Nephron (organoid): ENCODE measurements around the gene UTS2R.
A peak's percentile ranks its signal among the peaks of the same experiment; 100 is the strongest.

ENCODE experiments used
- H3K27ac Mint-ChIP-seq, 3 experiments: 2 replicates each; pipeline ENCODE4 v1.8.0; 2020; ENCODE audit warnings: mixed read lengths in 3 of 3, mild to moderate bottlenecking in 2 of 3, moderate library complexity in 1 of 3
- H3K27me3 Mint-ChIP-seq: 2 replicates; pipeline ENCODE4 v1.8.0; 2021; ENCODE audit warnings: low read depth, mild to moderate bottlenecking, moderate library complexity, mixed read lengths
- H3K36me3 Mint-ChIP-seq: 2 replicates; pipeline ENCODE4 v1.8.0; 2020; ENCODE audit warnings: low read depth, mixed read lengths
- H3K4me1 Mint-ChIP-seq: 2 replicates; pipeline ENCODE4 v1.8.0; 2020; ENCODE audit warnings: mixed read lengths
- H3K4me3 Mint-ChIP-seq, 3 experiments: 2 replicates each; pipeline ENCODE4 v1.8.0; 2020; ENCODE audit warnings: mild to moderate bottlenecking in 3 of 3, mixed read lengths in 3 of 3, moderate library complexity in 2 of 3
- H3K9me3 Mint-ChIP-seq: 2 replicates; pipeline ENCODE4 v1.8.0; 2020; ENCODE audit warnings: mixed read lengths
- TF ChIP-seq, protein P1 (sequence below), 3 experiments: fragments of 200-600 bp; sonication (generic); IDR thresholded peaks; one replicate each; pipeline ENCODE4 v1.5.0; 2021; ENCODE audit warnings: antibody characterized with exemption in 3 of 3; ENCODE audit not compliant: unreplicated experiment in 3 of 3

The UTS2R gene

DNA sequence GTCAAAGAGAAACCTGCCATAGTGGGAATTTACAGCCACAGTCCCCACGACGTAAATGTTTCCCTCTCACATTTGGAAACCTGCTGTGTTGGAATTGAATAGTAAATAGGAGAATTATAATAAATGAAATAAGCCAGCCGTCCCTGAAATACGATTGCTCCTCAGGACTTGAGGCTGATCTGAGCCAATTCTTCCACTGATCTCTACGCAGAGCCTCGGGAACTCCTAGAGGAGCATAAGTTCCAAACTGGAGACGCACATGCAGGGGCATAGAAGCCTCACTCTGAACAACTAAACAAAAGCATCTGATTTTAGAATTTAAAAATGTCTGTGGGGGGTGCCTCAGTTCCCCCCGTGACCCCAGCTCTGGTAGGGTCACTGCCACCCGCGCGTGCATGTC, 22.7 kb upstream of the UTS2R start:
- H3K4me3 Mint-ChIP-seq = peak overlapping the region; percentile 7 to 54 (median 24)
- TF ChIP-seq, protein P1, sequence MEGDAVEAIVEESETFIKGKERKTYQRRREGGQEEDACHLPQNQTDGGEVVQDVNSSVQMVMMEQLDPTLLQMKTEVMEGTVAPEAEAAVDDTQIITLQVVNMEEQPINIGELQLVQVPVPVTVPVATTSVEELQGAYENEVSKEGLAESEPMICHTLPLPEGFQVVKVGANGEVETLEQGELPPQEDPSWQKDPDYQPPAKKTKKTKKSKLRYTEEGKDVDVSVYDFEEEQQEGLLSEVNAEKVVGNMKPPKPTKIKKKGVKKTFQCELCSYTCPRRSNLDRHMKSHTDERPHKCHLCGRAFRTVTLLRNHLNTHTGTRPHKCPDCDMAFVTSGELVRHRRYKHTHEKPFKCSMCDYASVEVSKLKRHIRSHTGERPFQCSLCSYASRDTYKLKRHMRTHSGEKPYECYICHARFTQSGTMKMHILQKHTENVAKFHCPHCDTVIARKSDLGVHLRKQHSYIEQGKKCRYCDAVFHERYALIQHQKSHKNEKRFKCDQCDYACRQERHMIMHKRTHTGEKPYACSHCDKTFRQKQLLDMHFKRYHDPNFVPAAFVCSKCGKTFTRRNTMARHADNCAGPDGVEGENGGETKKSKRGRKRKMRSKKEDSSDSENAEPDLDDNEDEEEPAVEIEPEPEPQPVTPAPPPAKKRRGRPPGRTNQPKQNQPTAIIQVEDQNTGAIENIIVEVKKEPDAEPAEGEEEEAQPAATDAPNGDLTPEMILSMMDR (IDR thresholded peaks at IDR 0.05; ENCODE audit: unreplicated experiment in 3 of 3) = no peak

DNA sequence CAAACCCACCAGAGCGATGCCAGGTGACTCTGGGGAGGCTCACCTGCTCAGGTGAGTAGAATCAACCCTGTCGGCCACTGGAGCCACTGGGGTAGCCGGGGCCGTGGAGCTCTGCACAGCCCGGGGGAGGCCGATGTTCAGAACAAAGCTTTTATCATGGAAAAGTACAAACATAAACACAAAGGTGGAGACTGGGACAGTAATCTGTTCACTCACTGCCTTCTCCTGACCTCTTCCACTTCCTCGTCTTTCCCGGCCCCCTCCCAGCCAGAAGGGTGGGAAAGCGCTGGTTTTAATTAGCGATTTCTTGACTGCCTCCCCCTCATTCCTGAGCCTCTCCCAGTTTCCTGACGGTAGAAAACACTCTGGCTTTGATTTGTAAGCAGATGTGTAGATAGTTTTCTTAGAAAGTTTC, 22.3 kb upstream of the UTS2R start:
- TF ChIP-seq, protein P1 (IDR thresholded peaks at IDR 0.05; ENCODE audit: unreplicated experiment in 3 of 3) = no peak
- peak overlapping the region; percentile 82 to 95 (median 83) for H3K27ac Mint-ChIP-seq
- H3K4me3 Mint-ChIP-seq = peak overlapping the region; percentile 45 to 66 (median 54)
- peaks cover 3% of the 10 kb centered on the region for H3K27me3 Mint-ChIP-seq
- no peaks in the 10 kb centered on the region for H3K9me3 Mint-ChIP-seq
- H3K36me3 Mint-ChIP-seq = no peaks in the 10 kb centered on the region
- H3K4me1 Mint-ChIP-seq = peaks cover 33% of the 10 kb centered on the region

More for the DNA sequence above, 22.7 kb upstream of the UTS2R start:
- Mint-ChIP-seq H3K9me3 (no peaks in the 10 kb centered on the region), H3K27ac (peak overlapping the region; percentile 82 to 95 (median 83)), H3K4me1 (peaks cover 33% of the 10 kb centered on the region), H3K27me3 (peaks cover 3% of the 10 kb centered on the region), H3K36me3 (no peaks in the 10 kb centered on the region)

DNA sequence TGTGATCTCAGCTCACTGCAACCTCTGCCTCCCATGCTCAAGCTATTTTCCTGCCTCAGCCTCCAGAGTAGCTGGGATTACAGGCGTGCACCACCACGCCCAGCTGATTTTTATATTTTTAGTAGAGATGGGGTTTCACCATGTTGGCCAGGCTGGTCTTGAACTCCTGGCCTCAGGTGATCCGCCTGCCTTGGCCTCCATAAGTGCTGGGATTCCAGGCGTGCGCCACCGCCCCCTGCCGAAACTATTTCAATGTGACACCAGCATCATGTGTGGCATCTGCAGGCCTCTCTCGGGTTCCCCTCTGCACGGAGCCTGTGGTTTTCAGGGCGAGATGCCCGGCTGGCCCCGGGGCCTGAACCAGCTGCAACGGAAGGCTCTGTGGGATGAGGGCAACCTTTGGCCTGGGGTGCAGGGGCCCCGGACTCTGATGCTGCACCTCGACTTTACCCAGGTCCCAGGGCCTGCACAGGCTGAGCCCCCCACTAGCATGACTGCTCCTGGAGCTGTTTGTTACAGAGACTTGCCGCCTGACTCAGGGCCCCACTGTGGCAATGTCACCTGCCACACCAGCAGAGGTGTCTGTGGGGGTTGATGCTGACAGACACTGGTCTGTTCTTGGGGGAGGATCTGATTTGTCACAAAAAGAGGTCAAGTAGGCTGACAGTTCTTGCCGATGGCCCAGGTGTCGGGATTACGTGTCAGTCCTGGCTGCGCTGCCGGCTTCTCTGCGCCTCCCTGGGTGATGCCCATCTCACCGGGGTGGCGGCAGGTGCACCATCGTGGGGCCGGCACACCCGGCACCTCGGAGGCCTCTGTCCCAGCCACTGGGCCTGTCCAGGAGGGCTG, 21.2 kb upstream of the UTS2R start:
- H3K4me1 Mint-ChIP-seq = peaks cover 34% of the 10 kb centered on the region
- H3K9me3 Mint-ChIP-seq = no peaks in the 10 kb centered on the region
- H3K4me3 Mint-ChIP-seq = no peak overlapping the region
- H3K36me3 Mint-ChIP-seq = no peaks in the 10 kb centered on the region
- H3K27ac Mint-ChIP-seq = peak overlapping the region in 1 of 3 experiments; percentile 95
- TF ChIP-seq, protein P1 (IDR thresholded peaks at IDR 0.05; ENCODE audit: unreplicated experiment in 3 of 3) = no peak
- H3K27me3 Mint-ChIP-seq = peaks cover 3% of the 10 kb centered on the region

DNA sequence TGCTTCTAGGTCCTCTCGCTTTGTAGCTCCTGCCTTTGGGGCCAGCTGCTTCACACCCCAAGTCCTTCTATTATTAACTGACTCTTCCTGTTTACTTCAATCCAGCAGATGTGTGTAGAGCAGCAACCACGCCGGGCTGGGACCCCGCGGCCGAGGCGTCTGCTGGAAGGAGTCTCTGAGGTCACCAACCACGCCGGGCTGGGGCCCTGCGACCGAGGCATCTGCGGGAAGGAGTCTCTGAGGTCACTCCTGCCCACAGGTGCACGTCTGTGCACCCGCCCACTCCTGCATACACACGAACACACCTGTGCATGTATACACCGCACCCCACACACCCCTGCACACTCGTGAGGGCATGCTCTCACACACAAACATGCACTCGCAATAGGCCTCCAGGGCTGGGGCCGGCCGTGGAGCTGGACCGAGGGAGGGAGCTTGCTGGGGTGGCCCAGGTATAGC, 20.3 kb upstream of the UTS2R start:
- Mint-ChIP-seq H3K27me3 (peaks cover 3% of the 10 kb centered on the region), H3K36me3 (no peaks in the 10 kb centered on the region), H3K4me3 (no peak overlapping the region), H3K27ac (peak overlapping the region; percentile 35 to 72 (median 64)), H3K9me3 (no peaks in the 10 kb centered on the region), H3K4me1 (peaks cover 38% of the 10 kb centered on the region)
- TF ChIP-seq, protein P1 (IDR thresholded peaks at IDR 0.05; ENCODE audit: unreplicated experiment in 3 of 3) = no peak

DNA sequence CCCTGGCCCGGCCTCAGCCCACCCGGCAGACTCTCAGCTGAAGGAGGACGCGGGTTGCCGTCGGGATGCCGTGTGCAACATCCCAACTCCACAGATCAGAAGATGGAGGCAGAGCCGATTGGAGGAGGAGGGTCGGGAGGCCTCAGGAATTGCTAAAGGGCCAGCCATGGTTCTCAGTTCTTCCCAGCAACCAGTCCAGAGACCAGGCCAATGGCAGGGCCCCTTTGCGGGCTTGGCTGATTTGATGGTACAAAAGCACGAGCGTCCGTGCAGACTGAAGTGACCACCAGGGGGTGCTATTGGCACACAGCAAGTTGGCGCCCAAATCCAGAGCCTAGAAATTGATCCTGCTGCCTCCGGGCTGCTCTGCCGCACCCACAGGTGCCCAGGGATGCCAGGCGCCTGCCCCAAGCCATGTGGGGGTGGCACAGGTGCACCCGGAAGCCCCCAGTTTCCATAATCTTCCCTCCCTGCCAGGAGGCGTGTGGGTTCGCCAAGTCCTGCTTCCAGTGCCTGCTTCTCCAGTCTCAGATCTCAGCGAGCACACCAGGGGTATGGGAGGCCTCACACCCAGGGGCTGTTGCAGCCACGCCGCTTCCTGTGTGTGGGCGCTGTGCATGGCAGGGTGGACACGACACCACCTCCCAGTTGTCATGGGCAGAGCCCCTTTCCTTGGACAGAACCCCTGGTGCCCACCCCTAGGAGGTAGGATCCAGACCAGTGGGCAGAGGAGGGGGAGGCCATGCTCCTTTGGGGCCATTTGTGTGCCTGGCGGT, 19.7 kb upstream of the UTS2R start:
- peak overlapping the region; percentile 35 to 64 (median 53) for H3K27ac Mint-ChIP-seq
- TF ChIP-seq, protein P1 (IDR thresholded peaks at IDR 0.05; ENCODE audit: unreplicated experiment in 3 of 3) = peak; percentile 93 to 98 (median 94)
- no peaks in the 10 kb centered on the region for H3K36me3 Mint-ChIP-seq
- H3K27me3 Mint-ChIP-seq = peaks cover 3% of the 10 kb centered on the region
- H3K4me1 Mint-ChIP-seq = peaks cover 39% of the 10 kb centered on the region
- H3K4me3 Mint-ChIP-seq = no peak overlapping the region
- no peaks in the 10 kb centered on the region for H3K9me3 Mint-ChIP-seq
